PC-9 (cell line): Measurements from ENCODE around the gene FNIP1.

Source experiments
- EZH2 ChIP-seq: fragments of 200-600 bp; sonication (generic); IDR thresholded peaks from 2 replicates; pipeline ENCODE4 v1.8.0; 2017; ENCODE audit warnings: antibody characterized with exemption, low read depth
- TF ChIP-seq, protein P1 (sequence below): fragments of 200-600 bp; sonication (generic); conservative IDR thresholded peaks from 2 replicates; pipeline ENCODE4 v1.6.1; 2017; ENCODE audit warnings: mixed run types, antibody characterized with exemption, mild to moderate bottlenecking, moderate library complexity

DNA sequence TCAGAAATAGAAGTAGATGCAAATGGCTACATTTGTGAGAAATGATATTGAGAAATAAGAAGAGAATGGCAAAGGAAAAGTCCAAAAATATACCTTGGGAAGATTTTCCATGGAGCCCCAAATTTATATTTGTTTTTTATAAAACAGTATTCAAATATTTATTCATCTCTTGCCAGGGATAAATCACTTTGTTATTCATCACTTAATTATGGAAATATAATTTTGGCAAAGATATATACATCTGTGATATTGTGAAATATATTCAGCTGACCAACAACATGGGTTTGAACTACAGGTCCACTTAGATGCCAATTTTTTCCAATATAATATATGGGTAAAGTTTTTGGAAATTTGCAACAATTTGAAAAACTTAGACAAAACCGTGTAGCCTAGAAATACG, 142.0 kb downstream of the FNIP1 start:
- TF ChIP-seq, protein P1, sequence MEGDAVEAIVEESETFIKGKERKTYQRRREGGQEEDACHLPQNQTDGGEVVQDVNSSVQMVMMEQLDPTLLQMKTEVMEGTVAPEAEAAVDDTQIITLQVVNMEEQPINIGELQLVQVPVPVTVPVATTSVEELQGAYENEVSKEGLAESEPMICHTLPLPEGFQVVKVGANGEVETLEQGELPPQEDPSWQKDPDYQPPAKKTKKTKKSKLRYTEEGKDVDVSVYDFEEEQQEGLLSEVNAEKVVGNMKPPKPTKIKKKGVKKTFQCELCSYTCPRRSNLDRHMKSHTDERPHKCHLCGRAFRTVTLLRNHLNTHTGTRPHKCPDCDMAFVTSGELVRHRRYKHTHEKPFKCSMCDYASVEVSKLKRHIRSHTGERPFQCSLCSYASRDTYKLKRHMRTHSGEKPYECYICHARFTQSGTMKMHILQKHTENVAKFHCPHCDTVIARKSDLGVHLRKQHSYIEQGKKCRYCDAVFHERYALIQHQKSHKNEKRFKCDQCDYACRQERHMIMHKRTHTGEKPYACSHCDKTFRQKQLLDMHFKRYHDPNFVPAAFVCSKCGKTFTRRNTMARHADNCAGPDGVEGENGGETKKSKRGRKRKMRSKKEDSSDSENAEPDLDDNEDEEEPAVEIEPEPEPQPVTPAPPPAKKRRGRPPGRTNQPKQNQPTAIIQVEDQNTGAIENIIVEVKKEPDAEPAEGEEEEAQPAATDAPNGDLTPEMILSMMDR, result no peak
- TF ChIP-seq EZH2, result no peak
